Measurements from ENCODE around the gene MRPL37. TPM values are rescaled to one million over a fixed set of nuclear protein-coding genes. Genes with fewer than 3 reads are reported as not detected.

Gene MRPL37
- polyA plus RNA-seq, 1 of the 3 experiments (the other 2 are of a cell fraction) = 11.3 TPM

DNA sequence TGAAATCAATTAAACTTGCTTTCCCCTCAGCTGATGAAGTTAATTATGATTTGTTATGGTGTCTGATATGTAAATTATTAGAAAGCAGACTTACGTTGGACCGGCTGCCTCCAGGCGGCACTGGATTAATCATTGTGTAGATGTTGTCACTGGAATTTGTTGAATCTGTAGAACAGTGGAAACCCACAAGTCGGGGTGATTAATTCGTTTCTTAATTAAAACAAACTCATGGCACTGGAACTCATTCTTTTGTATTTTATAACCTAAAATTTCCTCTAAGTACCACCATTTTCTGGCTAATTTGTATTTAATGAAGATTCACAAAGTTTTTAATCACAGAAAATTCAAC lies 39.0 kb downstream of the MRPL37 start:
- peaks cover 0 to 9% of the 10 kb centered on the region in 2 experiments; a peak in 1 of 4 replicates for H3K4me1 ChIP-seq (ENCODE audit: control insufficient read depth in 1 of 2, insufficient read depth in 2 of 2, low read depth in 1 of 2, low read length in 1 of 2)
- no peaks in the 10 kb centered on the region for H3K9me2 ChIP-seq
- 87% methylated on average over 5 of the region's 5 CpGs for WGBS (ENCODE audit: low lambda C conversion rate)
- H3K36me3 ChIP-seq (replicated peaks in 1 of 2; ENCODE audit: control insufficient read depth in 1 of 2, insufficient read depth in 2 of 2, low read length in 1 of 2) = peaks cover 7 to 34% of the 10 kb centered on the region in 2 experiments
- H3K27ac ChIP-seq (ENCODE audit: low read depth in 2 of 2, low read length in 1 of 2) = peak overlapping the region in 1 of 2 experiments; percentile 17; a peak in 1 of 4 replicates
- DNase-seq = no peak
- peaks cover 4% of the 10 kb centered on the region for H3F3A ChIP-seq (replicated peaks; ENCODE audit: insufficient read depth)
- TF ChIP-seq REST (IDR thresholded peaks at IDR 0.05; ENCODE audit: low read depth, low read length) = no peak
- no peak for TF ChIP-seq YY1 (IDR thresholded peaks at IDR 0.05; ENCODE audit: low read depth)
- TF ChIP-seq MAX (IDR thresholded peaks at IDR 0.05; ENCODE audit: low read depth) = no peak
- TF ChIP-seq, protein P1, sequence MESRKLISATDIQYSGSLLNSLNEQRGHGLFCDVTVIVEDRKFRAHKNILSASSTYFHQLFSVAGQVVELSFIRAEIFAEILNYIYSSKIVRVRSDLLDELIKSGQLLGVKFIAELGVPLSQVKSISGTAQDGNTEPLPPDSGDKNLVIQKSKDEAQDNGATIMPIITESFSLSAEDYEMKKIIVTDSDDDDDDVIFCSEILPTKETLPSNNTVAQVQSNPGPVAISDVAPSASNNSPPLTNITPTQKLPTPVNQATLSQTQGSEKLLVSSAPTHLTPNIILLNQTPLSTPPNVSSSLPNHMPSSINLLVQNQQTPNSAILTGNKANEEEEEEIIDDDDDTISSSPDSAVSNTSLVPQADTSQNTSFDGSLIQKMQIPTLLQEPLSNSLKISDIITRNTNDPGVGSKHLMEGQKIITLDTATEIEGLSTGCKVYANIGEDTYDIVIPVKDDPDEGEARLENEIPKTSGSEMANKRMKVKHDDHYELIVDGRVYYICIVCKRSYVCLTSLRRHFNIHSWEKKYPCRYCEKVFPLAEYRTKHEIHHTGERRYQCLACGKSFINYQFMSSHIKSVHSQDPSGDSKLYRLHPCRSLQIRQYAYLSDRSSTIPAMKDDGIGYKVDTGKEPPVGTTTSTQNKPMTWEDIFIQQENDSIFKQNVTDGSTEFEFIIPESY (IDR thresholded peaks at IDR 0.05; ENCODE audit: borderline replicate concordance, low read depth) = no peak
- no peak for TF ChIP-seq TCF12 (IDR thresholded peaks at IDR 0.05)
- H3K4me2 ChIP-seq = no peak overlapping the region
- no peak overlapping the region for H3K4me3 ChIP-seq (ENCODE audit: low read depth in 2 of 2, low read length in 1 of 2)
- ChIA-PET CTCF (interaction anchor here (1.0 kb wide), 1 partner anchor 250 kb away, joined by 4 read pairs; no protein-coding TSS in a partner anchor), POLR2A (no interaction called here)
- H2AFZ ChIP-seq (ENCODE audit: low read depth) = no peak overlapping the region
- no peak overlapping the region for H3K9ac ChIP-seq
- no peaks in the 10 kb centered on the region for H3K9me3 ChIP-seq
- no peaks in the 10 kb centered on the region for H4K20me1 ChIP-seq (ENCODE audit: insufficient read depth)
- H3K79me2 ChIP-seq (ENCODE audit: insufficient read depth) = no peaks in the 10 kb centered on the region
- no peaks in the 10 kb centered on the region for H3K27me3 ChIP-seq (ENCODE audit: insufficient read depth)

- no peaks in the 10 kb centered on the region for H4K20me1 ChIP-seq (ENCODE audit: insufficient read depth)
- H3K9me3 ChIP-seq = no peaks in the 10 kb centered on the region
- CTCF ChIA-PET = interaction anchor here (1.0 kb wide), 1 partner anchor 250 kb away, joined by 4 read pairs; no protein-coding TSS in a partner anchor
- POLR2A ChIA-PET = no interaction called here
- no peaks in the 10 kb centered on the region for H3K79me2 ChIP-seq (ENCODE audit: insufficient read depth)
- H3K4me2 ChIP-seq = no peak overlapping the region
- no peak overlapping the region for H3K9ac ChIP-seq
- H3K4me3 ChIP-seq (ENCODE audit: low read depth in 2 of 2, low read length in 1 of 2) = no peak overlapping the region
- peaks cover 3% of the 10 kb centered on the region for H3F3A ChIP-seq (replicated peaks; ENCODE audit: insufficient read depth)
- H3K4me1 ChIP-seq (ENCODE audit: control insufficient read depth in 1 of 2, insufficient read depth in 2 of 2, low read depth in 1 of 2, low read length in 1 of 2) = peaks cover 0 to 11% of the 10 kb centered on the region in 2 experiments; a peak in 1 of 4 replicates
- H2AFZ ChIP-seq (ENCODE audit: low read depth) = no peak overlapping the region
- H3K9me2 ChIP-seq = no peaks in the 10 kb centered on the region
- no peak for DNase-seq
- WGBS (ENCODE audit: low lambda C conversion rate) = 71% methylated on average over 5 of the region's 10 CpGs
- peak overlapping the region in 1 of 2 experiments; percentile 17; a peak in 1 of 4 replicates for H3K27ac ChIP-seq (ENCODE audit: low read depth in 2 of 2, low read length in 1 of 2)
- peaks cover 7 to 34% of the 10 kb centered on the region in 2 experiments for H3K36me3 ChIP-seq (replicated peaks in 1 of 2; ENCODE audit: control insufficient read depth in 1 of 2, insufficient read depth in 2 of 2, low read length in 1 of 2)
- TF ChIP-seq FOXM1 (IDR thresholded peaks at IDR 0.05; ENCODE audit: low read depth) (no peak), RXRA (IDR thresholded peaks at IDR 0.05; ENCODE audit: borderline replicate concordance, low read depth) (no peak), EP300 (IDR thresholded peaks at IDR 0.05; ENCODE audit: borderline replicate concordance in 1 of 2, low read depth in 1 of 2, low read length in 1 of 2) (no peak)
- no peaks in the 10 kb centered on the region for H3K27me3 ChIP-seq (ENCODE audit: insufficient read depth)
These were observed 39.7 kb downstream of the MRPL37 start for GRCh38 chr1:54239631-54240031.

All from SK-N-SH (cell line).